H9 (cell line): ENCODE measurements around the gene POU5F1. TPM values are rescaled to one million over a fixed set of nuclear protein-coding genes. Genes with fewer than 3 reads are reported as not detected.

Experiments
- DNase-seq: peaks from one replicate; pipeline ENCODE4 v3.0.0-alpha.2; 2017
- H2AFZ ChIP-seq: one replicate; pipeline ENCODE4 v1.6.1; 2013; ENCODE audit warnings: mild to moderate bottlenecking, low read length, control low read depth, moderate library complexity
- H2AK5ac ChIP-seq: 2 replicates; pipeline ENCODE4 v1.6.1; 2013; ENCODE audit warnings: low read length, control low read depth, mixed read lengths; ENCODE audit not compliant: insufficient read length
- H2BK120ac ChIP-seq: one replicate; pipeline ENCODE4 v1.6.1; 2013; ENCODE audit warnings: low read depth, mild to moderate bottlenecking, low read length, control low read depth, inconsistent platforms; ENCODE audit not compliant: poor library complexity, severe bottlenecking
- H2BK12ac ChIP-seq: 2 replicates; pipeline ENCODE4 v1.6.1; 2013; ENCODE audit warnings: low read length, control low read depth, mixed read lengths, low read depth; ENCODE audit not compliant: insufficient read length
- H2BK15ac ChIP-seq: 2 replicates; pipeline ENCODE4 v1.6.1; 2013; ENCODE audit warnings: low read depth, low read length, control low read depth
- H2BK20ac ChIP-seq: one replicate; pipeline ENCODE4 v1.6.1; 2013; ENCODE audit warnings: low read depth, mild to moderate bottlenecking, low read length, control low read depth, inconsistent platforms; ENCODE audit not compliant: poor library complexity, severe bottlenecking
- H2BK5ac ChIP-seq: 2 replicates; pipeline ENCODE4 v1.6.1; 2013; ENCODE audit warnings: low read length, control low read depth, mixed read lengths; ENCODE audit not compliant: insufficient read length
- H3K14ac ChIP-seq: 2 replicates; pipeline ENCODE4 v1.6.1; 2013; ENCODE audit warnings: low read length, control low read depth; ENCODE audit not compliant: insufficient read depth
- H3K18ac ChIP-seq: 2 replicates; pipeline ENCODE4 v1.6.1; 2013; ENCODE audit warnings: low read depth, mild to moderate bottlenecking, mixed read lengths, low read length, control low read depth; ENCODE audit not compliant: insufficient read length
- H3K23ac ChIP-seq: 2 replicates; pipeline ENCODE4 v1.6.1; 2013; ENCODE audit warnings: low read length, control low read depth, mixed read lengths, low read depth; ENCODE audit not compliant: insufficient read length
- H3K23me2 ChIP-seq: 2 replicates; pipeline ENCODE4 v1.6.1; 2013; ENCODE audit warnings: low read depth, mild to moderate bottlenecking, mixed read lengths, low read length, control low read depth; ENCODE audit not compliant: insufficient read length, poor library complexity, severe bottlenecking
- H3K27ac ChIP-seq: 2 replicates; pipeline ENCODE4 v1.5.1; 2013; ENCODE audit warnings: low read length, control low read depth, mixed read lengths, low read depth; ENCODE audit not compliant: insufficient read length
- H3K27me3 ChIP-seq: 2 replicates; pipeline ENCODE4 v1.6.1; 2013; ENCODE audit warnings: low read length, control low read depth, inconsistent platforms; ENCODE audit not compliant: insufficient read depth
- H3K4ac ChIP-seq: 2 replicates; pipeline ENCODE4 v1.6.1; 2013; ENCODE audit warnings: low read depth, mild to moderate bottlenecking, control low read depth, inconsistent platforms, low read length, moderate library complexity
- H3K4me1 ChIP-seq: 2 replicates; pipeline ENCODE4 v1.6.1; 2013; ENCODE audit warnings: low read length, control low read depth, inconsistent platforms; ENCODE audit not compliant: insufficient read depth
- H3K4me2 ChIP-seq: 2 replicates; pipeline ENCODE4 v1.6.1; 2013; ENCODE audit warnings: low read length, control low read depth, mixed read lengths; ENCODE audit not compliant: insufficient read length, insufficient read depth
- H3K56ac ChIP-seq: 2 replicates; pipeline ENCODE4 v1.6.1; 2013; ENCODE audit warnings: low read depth, mild to moderate bottlenecking, mixed read lengths, low read length, control low read depth; ENCODE audit not compliant: insufficient read length
- H3K79me1 ChIP-seq: 2 replicates; pipeline ENCODE4 v1.6.1; 2013; ENCODE audit warnings: low read depth, mild to moderate bottlenecking, moderate library complexity, low read length, control low read depth, inconsistent platforms; ENCODE audit not compliant: insufficient read depth, poor library complexity, severe bottlenecking
- H3K79me2 ChIP-seq: 2 replicates; pipeline ENCODE4 v1.6.1; 2013; ENCODE audit warnings: low read length, control low read depth, inconsistent platforms; ENCODE audit not compliant: insufficient read depth
- H3K9ac ChIP-seq: 2 replicates; pipeline ENCODE4 v1.6.1; 2013; ENCODE audit warnings: low read length, control low read depth, mixed read lengths; ENCODE audit not compliant: insufficient read length; ENCODE audit errors: extremely low read depth
- H3K9me3 ChIP-seq: one replicate; pipeline ENCODE4 v1.6.1; 2013; ENCODE audit warnings: low read depth, low read length, inconsistent platforms; ENCODE audit not compliant: control insufficient read depth
- H3T11ph ChIP-seq: one replicate; pipeline ENCODE4 v1.6.1; 2013; ENCODE audit warnings: mild to moderate bottlenecking, low read length, control low read depth, inconsistent platforms
- H4K20me1 ChIP-seq: one replicate; pipeline ENCODE4 v1.6.1; 2013; ENCODE audit not compliant: control insufficient read depth, insufficient read length, insufficient read depth
- H4K5ac ChIP-seq: 2 replicates; pipeline ENCODE4 v1.6.1; 2013; ENCODE audit warnings: low read depth, mild to moderate bottlenecking, mixed read lengths, low read length, control low read depth; ENCODE audit not compliant: insufficient read length
- H4K8ac ChIP-seq: replicated peaks from 2 replicates; pipeline ENCODE4 v1.6.1; 2013; ENCODE audit warnings: low read length, control low read depth, mixed read lengths, low read depth; ENCODE audit not compliant: insufficient read length
- H4K91ac ChIP-seq: 2 replicates; pipeline ENCODE4 v1.6.1; 2013; ENCODE audit warnings: low read depth, mild to moderate bottlenecking, moderate library complexity, mixed read lengths, low read length, control low read depth; ENCODE audit not compliant: insufficient read length
- H3K27ac Mint-ChIP-seq, 3 experiments: 2 replicates in 2 of 3; 3 replicates in 1 of 3; pipeline ENCODE4 v1.8.0; 2020 to 2021; ENCODE audit warnings: mixed read lengths in 3 of 3, mild to moderate bottlenecking in 1 of 3, moderate library complexity in 1 of 3
- H3K27me3 Mint-ChIP-seq: 2 replicates; pipeline ENCODE4 v1.8.0; 2021; ENCODE audit warnings: low read depth, mild to moderate bottlenecking, moderate library complexity, mixed read lengths
- H3K36me3 Mint-ChIP-seq, 3 experiments: 2 replicates in 2 of 3; 3 replicates in 1 of 3; pipeline ENCODE4 v1.8.0; 2020 to 2021; ENCODE audit warnings: low read depth in 3 of 3, mixed read lengths in 3 of 3; ENCODE audit not compliant: insufficient read depth in 1 of 3
- H3K4me1 Mint-ChIP-seq, 2 experiments: 2 replicates each; pipeline ENCODE4 v1.8.0; 2020; ENCODE audit warnings: mixed read lengths in 2 of 2
- H3K4me3 Mint-ChIP-seq, 2 experiments: 2 replicates in 1 of 2; 3 replicates in 1 of 2; pipeline ENCODE4 v1.8.0; 2020 to 2021; ENCODE audit warnings: mild to moderate bottlenecking in 2 of 2, mixed read lengths in 2 of 2, moderate library complexity in 1 of 2
- H3K9me3 Mint-ChIP-seq, 2 experiments: 2 replicates in 1 of 2; 3 replicates in 1 of 2; pipeline ENCODE4 v1.8.0; 2020; ENCODE audit warnings: mild to moderate bottlenecking in 2 of 2, mixed read lengths in 2 of 2, moderate library complexity in 1 of 2
- WGBS: extraction: QIAGEN DNeasy Blood & Tissue Kit; methylation state at CpG from one replicate; pipeline ENCODE4 v1.1.7; 2013; ENCODE audit warnings: missing lambda C conversion rate, low lambda C conversion rate, mixed read lengths; ENCODE audit not compliant: insufficient read length; ENCODE audit errors: extremely low coverage; 5-methylcytosine and 5-hydroxymethylcytosine counted together
- total RNA-seq: library from RNA; stranded (reverse); gene quantifications from 2 replicates; pipeline ENCODE4 v1.2.1, GENCODE V29; 2021
- TF ChIP-seq, protein P1 (sequence below): fragments of 200-600 bp; sonication (generic); conservative IDR thresholded peaks from 3 replicates; pipeline ENCODE4 v1.8.0; 2021; ENCODE audit warnings: antibody characterized with exemption, mild to moderate bottlenecking

The POU5F1 gene
- total RNA-seq, 1 experiment from 2014 or later = 2,134 TPM

DNA sequence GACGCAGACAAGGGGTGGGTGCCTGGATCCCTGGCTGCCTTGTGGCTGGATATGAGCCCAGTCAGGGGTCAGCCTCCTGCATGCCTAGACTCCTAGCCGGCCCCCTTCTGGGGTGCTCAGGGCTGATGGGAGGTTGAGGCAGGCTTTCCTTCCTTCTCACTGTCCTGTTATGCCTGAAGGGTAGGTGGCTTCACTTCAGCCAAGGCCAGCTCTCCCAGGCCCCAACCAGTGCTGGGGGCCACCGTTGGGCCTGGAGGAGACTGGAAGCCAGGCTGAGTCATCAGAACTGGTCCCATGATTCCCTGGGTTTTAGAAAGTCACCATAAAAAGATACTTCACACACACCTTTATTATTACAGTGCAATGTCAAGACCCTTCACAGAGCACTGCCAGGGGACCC lies 2.9 kb upstream of the POU5F1 start:
- Histone ChIP-seq H4K8ac (no peak overlapping the region), H3K79me1 (no peaks in the 10 kb centered on the region), H3K9ac (no peak overlapping the region), H3K23ac (no peak overlapping the region), H2AK5ac (no peak overlapping the region), H2BK5ac (no peak overlapping the region), H3K27me3 (no peaks in the 10 kb centered on the region), H3T11ph (no peak overlapping the region), H2BK12ac (peak overlapping the region; percentile 55), H3K27ac (peak overlapping the region; percentile 83), H4K20me1 (no peaks in the 10 kb centered on the region), H3K14ac (peak overlapping the region; percentile 88), H2AFZ (no peak overlapping the region), H4K5ac (no peak overlapping the region), H2BK120ac (peak overlapping the region; percentile 25), H3K79me2 (peaks cover 27% of the 10 kb centered on the region), H2BK15ac (no peak overlapping the region), H3K4me2 (peak overlapping the region; percentile 61), H3K23me2 (peaks cover 22% of the 10 kb centered on the region), H3K4ac (peak overlapping the region; percentile 53; the same call in 1 of the 2 replicates), H4K91ac (peak overlapping the region; percentile 88), H3K56ac (no peak overlapping the region), H3K18ac (peak overlapping the region; percentile 66), H2BK20ac (no peak overlapping the region), H3K9me3 (no peaks in the 10 kb centered on the region), H3K4me1 (peaks cover 10% of the 10 kb centered on the region)
- TF ChIP-seq, protein P1, sequence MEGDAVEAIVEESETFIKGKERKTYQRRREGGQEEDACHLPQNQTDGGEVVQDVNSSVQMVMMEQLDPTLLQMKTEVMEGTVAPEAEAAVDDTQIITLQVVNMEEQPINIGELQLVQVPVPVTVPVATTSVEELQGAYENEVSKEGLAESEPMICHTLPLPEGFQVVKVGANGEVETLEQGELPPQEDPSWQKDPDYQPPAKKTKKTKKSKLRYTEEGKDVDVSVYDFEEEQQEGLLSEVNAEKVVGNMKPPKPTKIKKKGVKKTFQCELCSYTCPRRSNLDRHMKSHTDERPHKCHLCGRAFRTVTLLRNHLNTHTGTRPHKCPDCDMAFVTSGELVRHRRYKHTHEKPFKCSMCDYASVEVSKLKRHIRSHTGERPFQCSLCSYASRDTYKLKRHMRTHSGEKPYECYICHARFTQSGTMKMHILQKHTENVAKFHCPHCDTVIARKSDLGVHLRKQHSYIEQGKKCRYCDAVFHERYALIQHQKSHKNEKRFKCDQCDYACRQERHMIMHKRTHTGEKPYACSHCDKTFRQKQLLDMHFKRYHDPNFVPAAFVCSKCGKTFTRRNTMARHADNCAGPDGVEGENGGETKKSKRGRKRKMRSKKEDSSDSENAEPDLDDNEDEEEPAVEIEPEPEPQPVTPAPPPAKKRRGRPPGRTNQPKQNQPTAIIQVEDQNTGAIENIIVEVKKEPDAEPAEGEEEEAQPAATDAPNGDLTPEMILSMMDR = no peak
- no CpG with 5 or more reads among the region's 3 CpGs for WGBS
- peaks cover 0 to 18% (median 16%) of the 10 kb centered on the region in 3 experiments; a peak in 6 of 7 replicates for H3K36me3 Mint-ChIP-seq
- no peaks in the 10 kb centered on the region for H3K27me3 Mint-ChIP-seq
- H3K9me3 Mint-ChIP-seq = no peaks in the 10 kb centered on the region; a peak in 1 of 5 replicates
- H3K4me3 Mint-ChIP-seq = peak overlapping the region; percentile 91
- peaks cover 53 to 67% of the 10 kb centered on the region in 2 experiments for H3K4me1 Mint-ChIP-seq
- peak overlapping the region; percentile 98 to 100 (median 99) for H3K27ac Mint-ChIP-seq
- DNase-seq = no peak
